Keratinocyte (primary cell): ENCODE measurements around the gene TTC1. TPM values are rescaled to one million over a fixed set of nuclear protein-coding genes. Genes with fewer than 3 reads are reported as not detected.
"Not testable (repeated sequence)": the region's sequence is repeated elsewhere in the genome, so short reads cannot be mapped to it uniquely, and the experiment has no call there.

ENCODE experiments used
- DNase-seq: peaks from one replicate; pipeline ENCODE4 v3.0.0-alpha.2; 2011; ENCODE audit warnings: low read depth, missing footprints, low spot score
- FAIRE-seq: peaks from 2 replicates; lab custom pipeline; 2011; peaks lifted over from hg19 to GRCh38; lab: Jason Lieb, UNC
- H2AFZ ChIP-seq: 2 replicates; pipeline ENCODE4 v1.6.0; 2012; ENCODE audit warnings: low read length, control low read depth, inconsistent platforms; ENCODE audit not compliant: control insufficient read depth
- H3K27ac ChIP-seq: 2 replicates; pipeline ENCODE4 v1.5.1; 2011; ENCODE audit warnings: low read length; ENCODE audit not compliant: control insufficient read depth, insufficient read depth
- H3K27me3 ChIP-seq: 3 replicates; pipeline ENCODE4 v1.6.0; 2011; ENCODE audit warnings: low read length; ENCODE audit not compliant: control insufficient read depth, insufficient read depth; ENCODE audit errors: extremely low read depth
- H3K36me3 ChIP-seq, 2 experiments: 2 replicates in 1 of 2; 3 replicates in 1 of 2; pipeline ENCODE4 v1.5.1; 2011; ENCODE audit warnings: low read length in 2 of 2, mild to moderate bottlenecking in 1 of 2; ENCODE audit not compliant: control insufficient read depth in 2 of 2, insufficient read depth in 2 of 2; ENCODE audit errors: extremely low read depth in 1 of 2
- H3K4me1 ChIP-seq: 3 replicates; pipeline ENCODE4 v1.5.1; 2011; ENCODE audit warnings: low read length; ENCODE audit not compliant: control insufficient read depth, insufficient read depth; ENCODE audit errors: extremely low read depth
- H3K4me2 ChIP-seq: 3 replicates; pipeline ENCODE4 v1.6.0; 2011; ENCODE audit warnings: low read depth, low read length; ENCODE audit not compliant: control insufficient read depth, insufficient read depth; ENCODE audit errors: extremely low read depth
- H3K4me3 ChIP-seq, 3 experiments: fragments of 200-600 bp in 1 of 3; sonication (generic) in 1 of 3; 2 replicates in 2 of 3; 3 replicates in 1 of 3; pipeline ENCODE4 v1.5.1; 2011 to 2016; ENCODE audit warnings: low read length in 3 of 3, mild to moderate bottlenecking in 3 of 3, control low read depth in 2 of 3, inconsistent platforms in 1 of 3, low read depth in 1 of 3, mixed read lengths in 1 of 3, mixed run types in 1 of 3, moderate library complexity in 1 of 3; ENCODE audit not compliant: control insufficient read depth in 2 of 3, insufficient read depth in 2 of 3; ENCODE audit errors: extremely low read depth in 1 of 3
- H3K79me2 ChIP-seq: 2 replicates; pipeline ENCODE4 v1.6.0; 2012; ENCODE audit warnings: low read length; ENCODE audit not compliant: control insufficient read depth, insufficient read depth
- H3K9ac ChIP-seq: 3 replicates; pipeline ENCODE4 v1.6.0; 2011; ENCODE audit warnings: low read length; ENCODE audit not compliant: control insufficient read depth, insufficient read depth; ENCODE audit errors: extremely low read depth
- H3K9me1 ChIP-seq: 3 replicates; pipeline ENCODE4 v1.6.0; 2011; ENCODE audit warnings: low read length; ENCODE audit not compliant: control insufficient read depth, insufficient read depth; ENCODE audit errors: extremely low read depth
- H3K9me3 ChIP-seq: 2 replicates; pipeline ENCODE4 v1.5.1; 2012; ENCODE audit warnings: low read depth, low read length; ENCODE audit not compliant: control insufficient read depth
- H4K20me1 ChIP-seq: 3 replicates; pipeline ENCODE4 v1.6.0; 2011; ENCODE audit warnings: low read length; ENCODE audit not compliant: control insufficient read depth, insufficient read depth; ENCODE audit errors: extremely low read depth
- EZH2 ChIP-seq: IDR thresholded peaks from one replicate; pipeline ENCODE4 v1.6.1; 2012; ENCODE audit warnings: inconsistent platforms, mild to moderate bottlenecking, low read length, moderate library complexity
- dilution Hi-C: fragments of 300-500 bp; cut with MboI; formaldehyde crosslinking; loops from one replicate; pipeline ENCODE4 v1.7.0; 2020; ENCODE audit warnings: low sequenced_read_pairs; ENCODE audit not compliant: extremely low pct_ligation_motif_present
- polyA plus RNA-seq, 5 experiments: library from polyadenylated mRNA; depleted of rRNA in 3 of 5; stranded (reverse) in 3 of 5; stranded (forward) in 1 of 5; unstranded in 1 of 5; fragments of >200 nt; gene quantifications; 1 replicate in 1 of 5; 2 replicates in 3 of 5; 3 replicates in 1 of 5; pipeline versions ENCODE4 v1.2.1 to v1.2.3, GENCODE V29; 2011 to 2012; ENCODE audit warnings: missing spikeins in 2 of 5, low read depth in 1 of 5, low replicate concordance in 1 of 5
- TF ChIP-seq, protein P1 (sequence below), 3 experiments: IDR thresholded peaks in 1 of 3; conservative IDR thresholded peaks in 1 of 3; optimal IDR thresholded peaks in 1 of 3; 2 replicates in 2 of 3; 3 replicates in 1 of 3; pipeline versions ENCODE3 to v1.5.1; 2011; ENCODE audit warnings: low read length in 3 of 3, mild to moderate bottlenecking in 3 of 3, moderate library complexity in 2 of 3, control low read depth in 1 of 3, inconsistent platforms in 1 of 3; ENCODE audit not compliant: insufficient read depth in 2 of 3; ENCODE audit errors: extremely low read depth in 1 of 3

Gene TTC1
- polyA plus RNA-seq, 1 donor (not counting 4 experiments of a cell fraction or from before 2014, with no cell fraction given): 51.7 TPM

GRCh38 chr5:160064995-160065614, 56.2 kb downstream of the TTC1 start:
- Histone ChIP-seq H3K4me3 (no peak overlapping the region), H3K36me3 (peaks cover 0 to 3% of the 10 kb centered on the region in 2 experiments), H3K9me1 (no peaks in the 10 kb centered on the region), H3K27me3 (no peaks in the 10 kb centered on the region), H4K20me1 (no peaks in the 10 kb centered on the region), H2AFZ (peak overlapping the region; percentile 53), H3K4me2 (peak overlapping the region; percentile 65), H3K79me2 (no peaks in the 10 kb centered on the region), H3K27ac (peak overlapping the region; percentile 72), H3K9ac (peak overlapping the region; percentile 31), H3K9me3 (no peaks in the 10 kb centered on the region), H3K4me1 (peaks cover 33% of the 10 kb centered on the region)
- peak; percentile 42 for DNase-seq
- dilution Hi-C loops: no loop called here
- TF ChIP-seq, protein P1, sequence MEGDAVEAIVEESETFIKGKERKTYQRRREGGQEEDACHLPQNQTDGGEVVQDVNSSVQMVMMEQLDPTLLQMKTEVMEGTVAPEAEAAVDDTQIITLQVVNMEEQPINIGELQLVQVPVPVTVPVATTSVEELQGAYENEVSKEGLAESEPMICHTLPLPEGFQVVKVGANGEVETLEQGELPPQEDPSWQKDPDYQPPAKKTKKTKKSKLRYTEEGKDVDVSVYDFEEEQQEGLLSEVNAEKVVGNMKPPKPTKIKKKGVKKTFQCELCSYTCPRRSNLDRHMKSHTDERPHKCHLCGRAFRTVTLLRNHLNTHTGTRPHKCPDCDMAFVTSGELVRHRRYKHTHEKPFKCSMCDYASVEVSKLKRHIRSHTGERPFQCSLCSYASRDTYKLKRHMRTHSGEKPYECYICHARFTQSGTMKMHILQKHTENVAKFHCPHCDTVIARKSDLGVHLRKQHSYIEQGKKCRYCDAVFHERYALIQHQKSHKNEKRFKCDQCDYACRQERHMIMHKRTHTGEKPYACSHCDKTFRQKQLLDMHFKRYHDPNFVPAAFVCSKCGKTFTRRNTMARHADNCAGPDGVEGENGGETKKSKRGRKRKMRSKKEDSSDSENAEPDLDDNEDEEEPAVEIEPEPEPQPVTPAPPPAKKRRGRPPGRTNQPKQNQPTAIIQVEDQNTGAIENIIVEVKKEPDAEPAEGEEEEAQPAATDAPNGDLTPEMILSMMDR (optimal IDR thresholded peaks at IDR 0.05 in 1 of 3, IDR thresholded peaks at IDR 0.05 in 1 of 3, conservative IDR thresholded peaks at IDR 0.05 in 1 of 3; ENCODE audit: extremely low read depth in 1 of 3, insufficient read depth in 2 of 3, low read length in 3 of 3): no peak
- TF ChIP-seq EZH2: no peak
- FAIRE-seq: peak; percentile 97

- H3K27ac ChIP-seq, H3K9ac ChIP-seq, H3K4me2 ChIP-seq, H4K20me1 ChIP-seq, H3K4me3 ChIP-seq, H3K79me2 ChIP-seq, H3K9me1 ChIP-seq, H2AFZ ChIP-seq, H3K9me3 ChIP-seq, dilution Hi-C loops, H3K27me3 ChIP-seq, DNase-seq, H3K36me3 ChIP-seq, FAIRE-seq: not testable (repeated sequence)
- peaks cover 18% of the 10 kb centered on the region for H3K4me1 ChIP-seq
Observed at GRCh38 chr5:160069120-160069519, 60.2 kb downstream of the TTC1 start.

DNA sequence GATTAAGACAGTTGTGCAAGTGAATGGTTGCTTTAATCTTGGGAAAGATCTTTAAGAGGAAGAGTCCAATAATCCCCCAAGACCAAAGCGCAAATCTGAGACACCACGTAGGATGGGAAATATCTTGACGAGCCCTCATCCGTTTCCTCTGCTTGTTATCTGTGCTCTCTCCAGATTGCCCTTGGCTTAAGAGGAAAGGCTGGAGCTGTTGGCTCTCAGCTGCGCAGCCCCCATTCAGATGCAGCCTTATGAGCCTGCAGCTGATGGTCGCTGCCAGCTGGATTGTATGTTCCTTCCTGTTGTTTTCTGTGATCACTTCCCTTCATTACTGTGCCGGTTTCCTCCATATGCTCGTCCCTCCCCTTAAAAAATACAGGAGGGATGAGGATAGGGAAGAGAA, 62.6 kb downstream of the TTC1 start:
- Histone ChIP-seq H4K20me1 (no peaks in the 10 kb centered on the region), H3K9ac (no peak overlapping the region), H3K36me3 (no peaks in the 10 kb centered on the region), H2AFZ (no peak overlapping the region), H3K27ac (no peak overlapping the region), H3K9me3 (no peaks in the 10 kb centered on the region), H3K79me2 (no peaks in the 10 kb centered on the region), H3K4me3 (no peak overlapping the region), H3K4me1 (no peaks in the 10 kb centered on the region), H3K27me3 (no peaks in the 10 kb centered on the region), H3K4me2 (no peak overlapping the region), H3K9me1 (no peaks in the 10 kb centered on the region)
- DNase-seq (no peak), FAIRE-seq (no peak)
- dilution Hi-C loops: no loop called here
- TF ChIP-seq, protein P1 (optimal IDR thresholded peaks at IDR 0.05 in 1 of 3, IDR thresholded peaks at IDR 0.05 in 1 of 3, conservative IDR thresholded peaks at IDR 0.05 in 1 of 3; ENCODE audit: extremely low read depth in 1 of 3, insufficient read depth in 2 of 3, low read length in 3 of 3): no peak
- TF ChIP-seq EZH2: no peak
